ENCODE data around the gene PIK3CG. TPM values are rescaled to one million over a fixed set of nuclear protein-coding genes. Genes with fewer than 3 reads are reported as not detected.
"Not testable (repeated sequence)": the region's sequence is repeated elsewhere in the genome, so short reads cannot be mapped to it uniquely, and the experiment has no call there.

The PIK3CG gene
- total and polyA plus RNA-seq, 5 donors: 0.14 to 3.3 (median 2.3) TPM

GRCh38 chr7:106839511-106839910 is 25.6 kb upstream of the PIK3CG start:
- WGBS: 81% methylated on average over 2 of the region's 2 CpGs
- H3K27ac ChIP-seq (ENCODE audit: low read length): no peak overlapping the region
- no peak for DNase-seq

GRCh38 chr7:106840342-106840741 is 24.7 kb upstream of the PIK3CG start:
- intact Hi-C loops (cut with DNase I): no loop called here
- WGBS: 27% methylated on average over 1 of the region's 1 CpG
- H3K4me1 ChIP-seq (ENCODE audit: control insufficient read depth, insufficient read depth, low read length): no peaks in the 10 kb centered on the region
- DNase-seq (no peak), ATAC-seq (no peak)
- no peak overlapping the region for H3K27ac ChIP-seq (ENCODE audit: low read length)
- H3K4me3 ChIP-seq (ENCODE audit: low read length): no peak overlapping the region
- no peaks in the 10 kb centered on the region for H3K9me3 ChIP-seq (ENCODE audit: control insufficient read depth, low read length)
- no peaks in the 10 kb centered on the region for H3K27me3 ChIP-seq (ENCODE audit: control insufficient read depth, insufficient read depth)

More at GRCh38 chr7:106839511-106839910, 25.6 kb upstream of the PIK3CG start:
- intact Hi-C loops (cut with DNase I): no loop called here
- no peak for ATAC-seq
- Histone ChIP-seq H3K27me3 (ENCODE audit: control insufficient read depth, insufficient read depth) (no peaks in the 10 kb centered on the region), H3K4me3 (ENCODE audit: low read length) (no peak overlapping the region), H3K4me1 (ENCODE audit: control insufficient read depth, insufficient read depth, low read length) (no peaks in the 10 kb centered on the region), H3K9me3 (ENCODE audit: control insufficient read depth, low read length) (no peaks in the 10 kb centered on the region)

- DNase-seq: no peak
- intact Hi-C loops (cut with DNase I): no loop called here
- Histone ChIP-seq H3K27ac (ENCODE audit: low read length) (no peak overlapping the region), H3K9me3 (ENCODE audit: control insufficient read depth, low read length) (no peaks in the 10 kb centered on the region), H3K4me3 (ENCODE audit: low read length) (no peak overlapping the region), H3K4me1 (ENCODE audit: control insufficient read depth, insufficient read depth, low read length) (no peaks in the 10 kb centered on the region), H3K27me3 (ENCODE audit: control insufficient read depth, insufficient read depth) (no peaks in the 10 kb centered on the region)
- ATAC-seq: peak; percentile 51 to 63
These were observed 23.1 kb upstream of the PIK3CG start for GRCh38 chr7:106841896-106842390.

- WGBS: 77% methylated on average over 11 of the region's 11 CpGs
- no peak for ATAC-seq
- H3K4me3 ChIP-seq (ENCODE audit: low read length): no peak overlapping the region
- no peaks in the 10 kb centered on the region for H3K4me1 ChIP-seq (ENCODE audit: control insufficient read depth, insufficient read depth, low read length)
- no peak overlapping the region for H3K27ac ChIP-seq (ENCODE audit: low read length)
- H3K27me3 ChIP-seq (ENCODE audit: control insufficient read depth, insufficient read depth): no peaks in the 10 kb centered on the region
- intact Hi-C loops (cut with DNase I): no loop called here
- no peak for DNase-seq
- no peaks in the 10 kb centered on the region for H3K9me3 ChIP-seq (ENCODE audit: control insufficient read depth, low read length)
These were observed 20.6 kb upstream of the PIK3CG start for GRCh38 chr7:106844279-106844997.

GRCh38 chr7:106848049-106848448 is 17.0 kb upstream of the PIK3CG start:
- Histone ChIP-seq H3K4me1 (ENCODE audit: control insufficient read depth, insufficient read depth, low read length) (no peaks in the 10 kb centered on the region), H3K27me3 (ENCODE audit: control insufficient read depth, insufficient read depth) (no peaks in the 10 kb centered on the region), H3K27ac (ENCODE audit: low read length) (no peak overlapping the region), H3K9me3 (ENCODE audit: control insufficient read depth, low read length) (no peaks in the 10 kb centered on the region), H3K4me3 (ENCODE audit: low read length) (no peak overlapping the region)
- ATAC-seq (no peak), DNase-seq (no peak)
- intact Hi-C loops (cut with DNase I): no loop called here
- 92% methylated on average over 1 of the region's 1 CpG for WGBS

GRCh38 chr7:106848851-106849442 is 16.1 kb upstream of the PIK3CG start:
- Histone ChIP-seq H3K4me3 (ENCODE audit: low read length) (no peak overlapping the region), H3K27ac (ENCODE audit: low read length) (no peak overlapping the region), H3K9me3 (ENCODE audit: control insufficient read depth, low read length) (no peaks in the 10 kb centered on the region), H3K4me1 (ENCODE audit: control insufficient read depth, insufficient read depth, low read length) (no peaks in the 10 kb centered on the region), H3K27me3 (ENCODE audit: control insufficient read depth, insufficient read depth) (no peaks in the 10 kb centered on the region)
- DNase-seq: no peak
- peak in 1 of 2 donors; percentile 26 for ATAC-seq
- intact Hi-C loops (cut with DNase I): no loop called here
- WGBS: 59% methylated on average over 1 of the region's 1 CpG

GRCh38 chr7:106851632-106852031 is 13.4 kb upstream of the PIK3CG start:
- H3K27ac ChIP-seq (ENCODE audit: low read length); H3K4me1 ChIP-seq (ENCODE audit: control insufficient read depth, insufficient read depth, low read length); DNase-seq; intact Hi-C loops (cut with DNase I); H3K9me3 ChIP-seq (ENCODE audit: control insufficient read depth, low read length); H3K4me3 ChIP-seq (ENCODE audit: low read length); ATAC-seq; H3K27me3 ChIP-seq (ENCODE audit: control insufficient read depth, insufficient read depth): not testable (repeated sequence)
- 93% methylated on average over 7 of the region's 7 CpGs for WGBS

GRCh38 chr7:106853250-106853908 is 11.7 kb upstream of the PIK3CG start:
- Histone ChIP-seq H3K4me3 (ENCODE audit: low read length) (no peak overlapping the region), H3K27ac (ENCODE audit: low read length) (no peak overlapping the region), H3K27me3 (ENCODE audit: control insufficient read depth, insufficient read depth) (no peaks in the 10 kb centered on the region), H3K4me1 (ENCODE audit: control insufficient read depth, insufficient read depth, low read length) (no peaks in the 10 kb centered on the region), H3K9me3 (ENCODE audit: control insufficient read depth, low read length) (no peaks in the 10 kb centered on the region)
- 90% methylated on average over 9 of the region's 9 CpGs for WGBS
- DNase-seq: no peak
- ATAC-seq: no peak
- intact Hi-C loops (cut with DNase I): no loop called here

- Histone ChIP-seq H3K4me1 (ENCODE audit: control insufficient read depth, insufficient read depth, low read length) (no peaks in the 10 kb centered on the region), H3K27ac (ENCODE audit: low read length) (no peak overlapping the region), H3K4me3 (ENCODE audit: low read length) (no peak overlapping the region), H3K27me3 (ENCODE audit: control insufficient read depth, insufficient read depth) (no peaks in the 10 kb centered on the region), H3K9me3 (ENCODE audit: control insufficient read depth, low read length) (no peaks in the 10 kb centered on the region)
- 91% methylated on average over 6 of the region's 6 CpGs for WGBS
- DNase-seq (no peak), ATAC-seq (no peak)
- intact Hi-C loops (cut with DNase I): no loop called here
These were observed 9.4 kb upstream of the PIK3CG start for GRCh38 chr7:106855540-106856132.

GRCh38 chr7:106858618-106859532 is 6.2 kb upstream of the PIK3CG start:
- no peaks in the 10 kb centered on the region for H3K4me1 ChIP-seq (ENCODE audit: control insufficient read depth, insufficient read depth, low read length)
- H3K27ac ChIP-seq (ENCODE audit: low read length): no peak overlapping the region
- intact Hi-C loops (cut with DNase I): no loop called here
- H3K4me3 ChIP-seq (ENCODE audit: low read length): no peak overlapping the region
- WGBS: 54% methylated on average over 10 of the region's 10 CpGs
- DNase-seq (peak; percentile 60 to 87 (median 84)), ATAC-seq (peak; percentile 57 to 89)
- no peaks in the 10 kb centered on the region for H3K27me3 ChIP-seq (ENCODE audit: control insufficient read depth, insufficient read depth)
- no peaks in the 10 kb centered on the region for H3K9me3 ChIP-seq (ENCODE audit: control insufficient read depth, low read length)

All from right cardiac atrium (tissue), 5 donors.